Measurements from ENCODE around the gene NRARP. TPM values are rescaled to one million over a fixed set of nuclear protein-coding genes. Genes with fewer than 3 reads are reported as not detected.
A peak's percentile ranks its signal among the peaks of the same experiment; 100 is the strongest.

NRARP gene
- total and polyA plus RNA-seq, 10 of the 15 experiments (the other 5 are each of a cell fraction or from before 2014, with no cell fraction given), result 0.06 to 9.2 (median 2.2) TPM; not detected in 2

- RAD21 ChIA-PET (ENCODE audit: unreplicated experiment), result no interaction called here
- POLR2A ChIA-PET, result interaction anchor here (0.7 kb wide), 1 partner anchor 125 kb away, joined by 4 read pairs; no protein-coding TSS in a partner anchor
- WGBS (ENCODE audit: insufficient coverage, insufficient replicate concordance, low lambda C conversion rate, missing lambda C conversion rate), result 97% methylated on average over 36 of the region's 39 CpGs
- TF ChIP-seq BCLAF1 (IDR thresholded peaks at IDR 0.05) (no peak), RBBP5 (conservative IDR thresholded peaks at IDR 0.05) (no peak), E4F1 (IDR thresholded peaks at IDR 0.05; ENCODE audit: borderline replicate concordance, partially characterized antibody) (no peak), MXI1 (IDR thresholded peaks at IDR 0.05; ENCODE audit: low read depth, low read length) (no peak), YY1 (IDR thresholded peaks at IDR 0.05; ENCODE audit: low read depth, low read length) (no peak), KAT2A (conservative IDR thresholded peaks at IDR 0.05; ENCODE audit: control insufficient read depth, low read depth, low read length) (no peak), NKRF (conservative IDR thresholded peaks at IDR 0.05) (no peak), IRF5 (IDR thresholded peaks at IDR 0.05; ENCODE audit: borderline replicate concordance) (no peak)
Observed at GRCh38 chr9:137281345-137282116, 20.5 kb downstream of the NRARP start.

More at GRCh38 chr9:137281345-137282116, 20.5 kb downstream of the NRARP start:
- no peak for ATAC-seq
- Histone ChIP-seq H3K9ac (ENCODE audit: control insufficient read depth, insufficient read depth, low read length) (no peak overlapping the region), H3K27ac (ENCODE audit: control insufficient read depth, insufficient read depth) (no peak overlapping the region), H3K4me1 (ENCODE audit: control insufficient read depth, insufficient read depth, low read length) (peaks cover 24% of the 10 kb centered on the region), H3K9me3 (replicated peaks; ENCODE audit: control insufficient read depth, insufficient read depth, low read length) (no peaks in the 10 kb centered on the region), H3K27me3 (replicated peaks in 1 of 2; ENCODE audit: control insufficient read depth in 2 of 2, insufficient read depth in 2 of 2, low read length in 1 of 2) (no peaks in the 10 kb centered on the region), H3K79me2 (ENCODE audit: control insufficient read depth, insufficient read depth, low read length) (peaks cover 19% of the 10 kb centered on the region), H3K4me2 (ENCODE audit: control insufficient read depth, insufficient read depth) (peak overlapping the region; percentile 44; the same call in 1 of the 2 replicates), H2AFZ (ENCODE audit: control insufficient read depth, low read depth, low read length) (no peak overlapping the region), H3K4me3 (no peak overlapping the region), H3K36me3 (ENCODE audit: control insufficient read depth in 2 of 2, insufficient read depth in 2 of 2, low read length in 1 of 2) (no peaks in the 10 kb centered on the region; a peak in 3 of 4 replicates), H4K20me1 (ENCODE audit: control insufficient read depth, insufficient read depth) (no peaks in the 10 kb centered on the region)
- no peak for DNase-seq (ENCODE audit: low read depth, low spot score)
- no peak for FAIRE-seq
- in situ Hi-C loops (cut with MboI) (no loop called here), intact Hi-C loops (cut with micrococcal nuclease; ENCODE audit: unreplicated experiment) (no loop called here)
- CTCF ChIA-PET, result interaction anchor here (0.7 to 2.0 kb wide), 2 partner anchors 41 to 45 kb away, joined by 3 to 14 read pairs; partner anchors contain the start of gene TUBB4B
- SMC1A ChIA-PET (ENCODE audit: uncharacterized antibody, unreplicated experiment), result interaction anchor here (0.6 kb wide), 1 partner anchor 80 kb away, joined by 5 read pairs; no protein-coding TSS in a partner anchor
- BruUV-seq (replicated peaks), result no TSS peak

Measured in GM12878 (cell line).